Measurements from ENCODE around the gene PSMB7.
A peak's percentile ranks its signal among the peaks of the same experiment; 100 is the strongest.

PSMB7 gene

GRCh38 chr9:124359426-124359825 is 55.8 kb downstream of the PSMB7 start (continued):
- no peak for TF ChIP-seq ZSCAN18 (tag by site-specific recombination; IDR thresholded peaks at IDR 0.05)

GRCh38 chr9:124358631-124359030 is 56.6 kb downstream of the PSMB7 start:
- no peak overlapping the region for H3K27ac ChIP-seq (ENCODE audit: extremely low read depth, low read depth, low read length)
- CTCF ChIA-PET = interaction anchor here (0.5 to 0.7 kb wide), 5 partner anchors 10 to 159 kb away, joined by 3 to 5 read pairs (median 3); no protein-coding TSS in a partner anchor
- TF ChIP-seq BCL11B (tag by site-specific recombination; IDR thresholded peaks at IDR 0.05; ENCODE audit: low read depth) (no peak), ZNF23 (tag by site-specific recombination; IDR thresholded peaks at IDR 0.05; ENCODE audit: borderline replicate concordance) (no peak)
- H3K36me3 ChIP-seq (ENCODE audit: control insufficient read depth in 2 of 2, insufficient read depth in 1 of 2, low read length in 2 of 2) = peaks cover 0 to 32% of the 10 kb centered on the region in 2 experiments; a peak in 1 of 3 replicates
- no peak overlapping the region for H3K4me3 ChIP-seq (ENCODE audit: low read depth, low read length)
- H3K9me3 ChIP-seq (ENCODE audit: control insufficient read depth, insufficient read depth, low read depth, low read length) = no peaks in the 10 kb centered on the region
- POLR2A ChIA-PET = no interaction called here
- H3K4me1 ChIP-seq (ENCODE audit: control insufficient read depth, insufficient read depth, low read length) = no peaks in the 10 kb centered on the region

- ChIA-PET POLR2A (no interaction called here), CTCF (interaction anchor here (0.5 to 0.7 kb wide), 7 partner anchors 8 to 814 kb away, joined by 3 read pairs; no protein-coding TSS in a partner anchor)
- Histone ChIP-seq H3K36me3 (ENCODE audit: control insufficient read depth in 2 of 2, insufficient read depth in 1 of 2, low read length in 2 of 2) (peaks cover 0 to 40% of the 10 kb centered on the region in 2 experiments; a peak in 1 of 3 replicates), H3K9me3 (ENCODE audit: control insufficient read depth, insufficient read depth, low read depth, low read length) (no peaks in the 10 kb centered on the region), H3K27ac (ENCODE audit: extremely low read depth, low read depth, low read length) (no peak overlapping the region), H3K4me1 (ENCODE audit: control insufficient read depth, insufficient read depth, low read length) (no peaks in the 10 kb centered on the region), H3K4me3 (ENCODE audit: low read depth, low read length) (no peak overlapping the region)
- TF ChIP-seq ZNF654 (tag by site-specific recombination; IDR thresholded peaks at IDR 0.05; ENCODE audit: low read depth) (peak; percentile 13; the same call in 1 of the 2 replicates), BCL11A (tag by site-specific recombination; IDR thresholded peaks at IDR 0.05; ENCODE audit: low read depth) (no peak), ZFHX2 (tag by site-specific recombination; conservative IDR thresholded peaks at IDR 0.05) (0 out of 2 replicates have a peak, but pooled peaks have one; percentile 8)
Measured at GRCh38 chr9:124357721-124358361, 57.4 kb downstream of the PSMB7 start.

GRCh38 chr9:124356745-124357390 is 58.4 kb downstream of the PSMB7 start:
- POLR2A ChIA-PET = no interaction called here
- CTCF ChIA-PET = interaction anchor here (0.5 to 0.7 kb wide), 2 partner anchors 9 to 575 kb away, joined by 3 read pairs; no protein-coding TSS in a partner anchor
- H3K9me3 ChIP-seq (ENCODE audit: control insufficient read depth, insufficient read depth, low read depth, low read length) = no peaks in the 10 kb centered on the region
- no peaks in the 10 kb centered on the region for H3K4me1 ChIP-seq (ENCODE audit: control insufficient read depth, insufficient read depth, low read length)
- TF ChIP-seq ZNF596 (tag by site-specific recombination; IDR thresholded peaks at IDR 0.05) = no peak
- TF ChIP-seq ZEB2 (tag by site-specific recombination; IDR thresholded peaks at IDR 0.05) = no peak
- no peak for TF ChIP-seq ZNF777 (tag by site-specific recombination; IDR thresholded peaks at IDR 0.05; ENCODE audit: borderline replicate concordance)
- TF ChIP-seq ZNF544 (tag by site-specific recombination; IDR thresholded peaks at IDR 0.05) = no peak
- no peak for TF ChIP-seq FEZF1 (tag by site-specific recombination; IDR thresholded peaks at IDR 0.05)
- TF ChIP-seq ZNF791 (tag by site-specific recombination; IDR thresholded peaks at IDR 0.05) = no peak
- no peak for TF ChIP-seq ZNF140 (tag by site-specific recombination; IDR thresholded peaks at IDR 0.05)
- TF ChIP-seq YY1 (tag by site-specific recombination; IDR thresholded peaks at IDR 0.05) = no peak
- TF ChIP-seq ZBTB21 (tag by site-specific recombination; IDR thresholded peaks at IDR 0.05) = no peak
- no peak for TF ChIP-seq ZNF48 (tag by site-specific recombination; IDR thresholded peaks at IDR 0.05)
- no peak for TF ChIP-seq ZNF837 (tag by site-specific recombination; IDR thresholded peaks at IDR 0.05)
- no peak for TF ChIP-seq GFI1B (tag by site-specific recombination; IDR thresholded peaks at IDR 0.05)
- TF ChIP-seq ZNF146 (tag by site-specific recombination; IDR thresholded peaks at IDR 0.05) = no peak
- H3K4me3 ChIP-seq (ENCODE audit: low read depth, low read length) = no peak overlapping the region
- H3K36me3 ChIP-seq (ENCODE audit: control insufficient read depth in 2 of 2, insufficient read depth in 1 of 2, low read length in 2 of 2) = peaks cover 0 to 50% of the 10 kb centered on the region in 2 experiments; a peak in 1 of 3 replicates
- no peak overlapping the region for H3K27ac ChIP-seq (ENCODE audit: extremely low read depth, low read depth, low read length)

Data from HEK293 (cell line).